ENCODE results near the gene LRRC55.

The LRRC55 gene

GRCh38 chr11:57150454-57150917 is 31.3 kb upstream of the LRRC55 start:
- H3K27ac ChIP-seq (ENCODE audit: low read depth, low read length), result no peak overlapping the region

GRCh38 chr11:57152134-57152533 is 29.6 kb upstream of the LRRC55 start:
- H3K4me3 ChIP-seq (ENCODE audit: low read length), result no peak overlapping the region
- 97% methylated on average over 2 of the region's 2 CpGs for WGBS

More at GRCh38 chr11:57150454-57150917, 31.3 kb upstream of the LRRC55 start:
- Histone ChIP-seq H3K9me3 (ENCODE audit: insufficient read depth, low read depth, low read length) (no peaks in the 10 kb centered on the region), H3K36me3 (ENCODE audit: insufficient read depth, low read length) (no peaks in the 10 kb centered on the region), H3K4me1 (ENCODE audit: insufficient read depth, low read length) (peaks cover 7% of the 10 kb centered on the region), H3K4me3 (ENCODE audit: low read length) (no peak overlapping the region), H3K27me3 (ENCODE audit: insufficient read depth, low read length) (no peaks in the 10 kb centered on the region), H3K9ac (ENCODE audit: low read depth, low read length) (no peak overlapping the region)
- WGBS, result 81% methylated on average over 4 of the region's 4 CpGs

DNA sequence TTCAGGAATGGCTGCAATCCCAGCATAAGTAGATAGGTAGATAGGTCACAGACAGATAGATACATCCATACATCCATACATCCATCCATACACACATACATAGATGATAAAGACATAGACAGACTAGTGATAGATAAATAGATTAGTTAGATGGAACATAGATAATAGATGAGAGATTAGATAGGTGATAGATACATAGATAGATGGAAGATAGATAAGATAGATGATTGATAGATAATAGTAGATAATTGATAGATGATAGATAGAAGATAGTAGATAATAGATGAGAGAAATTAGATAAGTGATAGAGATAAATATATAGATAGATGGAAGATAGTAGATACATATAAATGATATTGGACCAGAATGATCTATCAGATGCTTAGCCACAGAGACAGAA is 28.3 kb upstream of the LRRC55 start:
- no peak overlapping the region for H3K4me3 ChIP-seq (ENCODE audit: low read length)
- no peak overlapping the region for H3K27ac ChIP-seq (ENCODE audit: low read depth, low read length)
- no peaks in the 10 kb centered on the region for H3K36me3 ChIP-seq (ENCODE audit: insufficient read depth, low read length)
- no peaks in the 10 kb centered on the region for H3K27me3 ChIP-seq (ENCODE audit: insufficient read depth, low read length)
- peaks cover 18% of the 10 kb centered on the region for H3K4me1 ChIP-seq (ENCODE audit: insufficient read depth, low read length)
- no peaks in the 10 kb centered on the region for H3K9me3 ChIP-seq (ENCODE audit: insufficient read depth, low read depth, low read length)
- H3K9ac ChIP-seq (ENCODE audit: low read depth, low read length), result no peak overlapping the region

More at GRCh38 chr11:57152134-57152533, 29.6 kb upstream of the LRRC55 start:
- H3K36me3 ChIP-seq (ENCODE audit: insufficient read depth, low read length), result no peaks in the 10 kb centered on the region
- no peaks in the 10 kb centered on the region for H3K9me3 ChIP-seq (ENCODE audit: insufficient read depth, low read depth, low read length)
- no peak overlapping the region for H3K9ac ChIP-seq (ENCODE audit: low read depth, low read length)
- no peak overlapping the region for H3K27ac ChIP-seq (ENCODE audit: low read depth, low read length)
- no peaks in the 10 kb centered on the region for H3K27me3 ChIP-seq (ENCODE audit: insufficient read depth, low read length)
- H3K4me1 ChIP-seq (ENCODE audit: insufficient read depth, low read length), result peaks cover 18% of the 10 kb centered on the region

- peaks cover 18% of the 10 kb centered on the region for H3K4me1 ChIP-seq (ENCODE audit: insufficient read depth, low read length)
- no peaks in the 10 kb centered on the region for H3K36me3 ChIP-seq (ENCODE audit: insufficient read depth, low read length)
- H3K4me3 ChIP-seq (ENCODE audit: low read length), result no peak overlapping the region
- no peaks in the 10 kb centered on the region for H3K27me3 ChIP-seq (ENCODE audit: insufficient read depth, low read length)
- WGBS, result 94% methylated on average over 2 of the region's 2 CpGs
- H3K27ac ChIP-seq (ENCODE audit: low read depth, low read length), result no peak overlapping the region
- H3K9ac ChIP-seq (ENCODE audit: low read depth, low read length), result no peak overlapping the region
- H3K9me3 ChIP-seq (ENCODE audit: insufficient read depth, low read depth, low read length), result no peaks in the 10 kb centered on the region
These were observed 27.0 kb upstream of the LRRC55 start for GRCh38 chr11:57154739-57155138.

- Histone ChIP-seq H3K27me3 (ENCODE audit: insufficient read depth, low read length) (no peaks in the 10 kb centered on the region), H3K4me3 (ENCODE audit: low read length) (no peak overlapping the region), H3K9ac (ENCODE audit: low read depth, low read length) (no peak overlapping the region), H3K36me3 (ENCODE audit: insufficient read depth, low read length) (no peaks in the 10 kb centered on the region), H3K27ac (ENCODE audit: low read depth, low read length) (peak overlapping the region; percentile 72; the same call in 1 of the 2 replicates), H3K9me3 (ENCODE audit: insufficient read depth, low read depth, low read length) (no peaks in the 10 kb centered on the region), H3K4me1 (ENCODE audit: insufficient read depth, low read length) (peaks cover 18% of the 10 kb centered on the region)
- whole genome bisulfite sequencing, result 84% methylated on average over 1 of the region's 1 CpG
These were observed 26.4 kb upstream of the LRRC55 start for GRCh38 chr11:57155400-57155799.

DNA sequence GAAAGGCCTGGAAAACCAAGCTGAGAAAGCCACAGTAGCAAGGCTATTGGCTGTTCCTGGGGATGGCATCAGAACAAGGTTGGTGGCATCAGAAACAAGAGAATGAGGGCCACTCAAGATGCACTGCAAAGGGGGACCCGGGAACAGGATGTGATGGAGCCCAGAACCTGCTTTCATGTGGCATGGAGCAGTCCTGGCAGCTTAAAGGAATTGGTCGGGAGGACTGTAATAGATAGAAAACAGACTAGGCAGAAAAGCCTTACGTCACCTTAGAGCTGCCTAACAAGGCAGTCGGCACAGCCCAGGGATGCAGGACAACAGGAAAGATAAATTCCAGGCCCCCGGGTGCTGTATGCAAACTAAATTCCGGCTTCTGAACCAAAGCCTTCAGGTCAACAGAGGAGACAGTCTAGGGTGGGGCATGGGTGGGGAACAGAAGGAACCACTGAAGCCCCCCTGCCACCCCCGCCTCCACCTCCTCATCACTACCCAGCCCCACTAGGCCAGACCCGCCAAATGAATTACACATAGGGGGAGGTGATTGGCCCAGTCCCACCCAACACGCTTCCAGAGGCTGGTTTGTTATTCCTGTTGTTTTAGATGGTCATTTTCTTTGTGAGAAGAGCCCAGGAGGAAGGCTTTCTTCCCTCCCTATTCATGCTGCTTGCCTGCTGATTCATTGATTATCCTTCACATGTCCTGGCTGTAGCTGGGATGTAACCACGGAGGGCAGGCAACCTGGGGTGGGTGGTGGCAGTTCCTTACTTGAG is 25.7 kb upstream of the LRRC55 start:
- H3K9ac ChIP-seq (ENCODE audit: low read depth, low read length), result no peak overlapping the region
- H3K4me1 ChIP-seq (ENCODE audit: insufficient read depth, low read length), result peaks cover 18% of the 10 kb centered on the region
- H3K9me3 ChIP-seq (ENCODE audit: insufficient read depth, low read depth, low read length), result no peaks in the 10 kb centered on the region
- H3K27ac ChIP-seq (ENCODE audit: low read depth, low read length), result peak overlapping the region; percentile 72; the same call in 1 of the 2 replicates
- no peaks in the 10 kb centered on the region for H3K27me3 ChIP-seq (ENCODE audit: insufficient read depth, low read length)
- no peak overlapping the region for H3K4me3 ChIP-seq (ENCODE audit: low read length)
- H3K36me3 ChIP-seq (ENCODE audit: insufficient read depth, low read length), result no peaks in the 10 kb centered on the region
- WGBS, result 22% methylated on average over 7 of the region's 10 CpGs

- no peak overlapping the region for H3K9ac ChIP-seq (ENCODE audit: low read depth, low read length)
- H3K9me3 ChIP-seq (ENCODE audit: insufficient read depth, low read depth, low read length), result no peaks in the 10 kb centered on the region
- H3K4me1 ChIP-seq (ENCODE audit: insufficient read depth, low read length), result peaks cover 18% of the 10 kb centered on the region
- 92% methylated on average over 4 of the region's 4 CpGs for WGBS
- H3K27ac ChIP-seq (ENCODE audit: low read depth, low read length), result peak overlapping the region; percentile 72; the same call in 1 of the 2 replicates
- H3K4me3 ChIP-seq (ENCODE audit: low read length), result no peak overlapping the region
- H3K36me3 ChIP-seq (ENCODE audit: insufficient read depth, low read length), result no peaks in the 10 kb centered on the region
- no peaks in the 10 kb centered on the region for H3K27me3 ChIP-seq (ENCODE audit: insufficient read depth, low read length)
These were observed 24.8 kb upstream of the LRRC55 start for GRCh38 chr11:57156928-57157327.

DNA sequence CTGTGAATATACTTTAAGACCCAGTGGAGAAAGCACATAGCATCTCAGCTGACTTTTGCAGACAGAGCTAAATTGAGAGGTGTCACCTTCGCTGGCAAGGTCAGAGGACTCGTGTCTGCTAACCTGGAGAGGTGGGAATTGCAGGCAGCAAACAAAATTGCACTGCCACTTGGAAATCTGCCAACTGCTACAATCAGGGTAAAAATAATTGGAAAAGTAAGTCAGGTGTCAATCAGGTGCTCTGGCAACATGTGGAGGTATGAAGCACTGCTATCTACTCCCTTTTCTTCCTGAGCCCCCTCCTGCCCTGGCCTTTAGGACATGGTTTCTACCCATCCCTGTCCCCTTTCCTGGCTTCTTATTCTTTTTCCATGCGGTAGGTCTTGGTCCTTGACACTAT is 24.1 kb upstream of the LRRC55 start:
- no peaks in the 10 kb centered on the region for H3K36me3 ChIP-seq (ENCODE audit: insufficient read depth, low read length)
- no peak overlapping the region for H3K9ac ChIP-seq (ENCODE audit: low read depth, low read length)
- H3K4me3 ChIP-seq (ENCODE audit: low read length), result no peak overlapping the region
- no peaks in the 10 kb centered on the region for H3K27me3 ChIP-seq (ENCODE audit: insufficient read depth, low read length)
- no peaks in the 10 kb centered on the region for H3K9me3 ChIP-seq (ENCODE audit: insufficient read depth, low read depth, low read length)
- peaks cover 18% of the 10 kb centered on the region for H3K4me1 ChIP-seq (ENCODE audit: insufficient read depth, low read length)
- no peak overlapping the region for H3K27ac ChIP-seq (ENCODE audit: low read depth, low read length)
- WGBS, result 83% methylated on average over 3 of the region's 3 CpGs

DNA sequence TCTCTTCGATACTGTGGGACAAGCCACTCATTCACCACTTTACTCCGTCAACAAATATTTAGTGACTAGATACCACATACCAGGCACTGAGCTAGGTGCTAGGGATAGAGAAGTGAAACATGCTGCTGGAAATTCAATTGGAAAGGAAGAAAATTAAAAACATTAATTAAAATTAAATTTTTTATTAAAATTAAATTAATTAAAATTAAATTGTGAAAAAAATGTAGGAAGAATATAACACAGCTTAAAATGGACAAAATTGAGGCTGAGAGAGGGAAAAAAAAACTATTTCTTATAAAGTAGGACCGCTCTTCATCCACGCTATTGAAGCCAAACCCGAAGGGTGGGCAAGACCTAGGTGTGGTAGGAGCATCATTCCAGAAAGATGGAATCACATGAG is 23.6 kb upstream of the LRRC55 start:
- no peak overlapping the region for H3K9ac ChIP-seq (ENCODE audit: low read depth, low read length)
- no peak overlapping the region for H3K4me3 ChIP-seq (ENCODE audit: low read length)
- H3K9me3 ChIP-seq (ENCODE audit: insufficient read depth, low read depth, low read length), result no peaks in the 10 kb centered on the region
- WGBS, result 87% methylated on average over 5 of the region's 5 CpGs
- H3K4me1 ChIP-seq (ENCODE audit: insufficient read depth, low read length), result peaks cover 18% of the 10 kb centered on the region
- H3K27ac ChIP-seq (ENCODE audit: low read depth, low read length), result no peak overlapping the region
- no peaks in the 10 kb centered on the region for H3K27me3 ChIP-seq (ENCODE audit: insufficient read depth, low read length)
- H3K36me3 ChIP-seq (ENCODE audit: insufficient read depth, low read length), result no peaks in the 10 kb centered on the region

DNA sequence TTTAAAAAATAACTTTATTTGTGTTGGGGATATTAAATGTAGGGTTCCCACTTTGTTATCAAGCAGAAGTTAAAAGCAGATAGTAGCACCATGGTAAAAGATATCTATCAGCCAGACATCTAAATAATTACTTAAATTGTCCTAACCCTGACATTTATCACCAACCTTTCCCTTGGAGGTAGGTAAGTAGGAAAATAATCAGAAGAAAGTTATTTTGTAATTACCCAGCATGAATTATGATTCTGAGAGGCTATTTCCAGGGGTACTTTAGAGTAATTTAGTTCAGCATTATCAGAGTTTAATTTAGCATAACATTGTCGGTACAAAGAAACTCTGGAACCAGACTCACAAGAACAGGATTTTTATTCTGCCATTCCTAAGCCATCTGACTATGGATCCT is 23.2 kb upstream of the LRRC55 start:
- Histone ChIP-seq H3K9ac (ENCODE audit: low read depth, low read length) (no peak overlapping the region), H3K4me1 (ENCODE audit: insufficient read depth, low read length) (peaks cover 18% of the 10 kb centered on the region), H3K27ac (ENCODE audit: low read depth, low read length) (no peak overlapping the region), H3K27me3 (ENCODE audit: insufficient read depth, low read length) (no peaks in the 10 kb centered on the region), H3K36me3 (ENCODE audit: insufficient read depth, low read length) (no peaks in the 10 kb centered on the region), H3K4me3 (ENCODE audit: low read length) (no peak overlapping the region), H3K9me3 (ENCODE audit: insufficient read depth, low read depth, low read length) (no peaks in the 10 kb centered on the region)
- 100% methylated on average over 1 of the region's 1 CpG for WGBS

- peaks cover 9% of the 10 kb centered on the region for H3K4me1 ChIP-seq (ENCODE audit: insufficient read depth, low read length)
- H3K27ac ChIP-seq (ENCODE audit: low read depth, low read length), result no peak overlapping the region
- H3K9ac ChIP-seq (ENCODE audit: low read depth, low read length), result no peak overlapping the region
- H3K36me3 ChIP-seq (ENCODE audit: insufficient read depth, low read length), result no peaks in the 10 kb centered on the region
- WGBS, result 92% methylated on average over 2 of the region's 2 CpGs
- H3K4me3 ChIP-seq (ENCODE audit: low read length), result no peak overlapping the region
- H3K27me3 ChIP-seq (ENCODE audit: insufficient read depth, low read length), result no peaks in the 10 kb centered on the region
- H3K9me3 ChIP-seq (ENCODE audit: insufficient read depth, low read depth, low read length), result no peaks in the 10 kb centered on the region
These were observed 21.1 kb upstream of the LRRC55 start for GRCh38 chr11:57160665-57161064.

Measured in HUES64 (cell line).